ENCODE results near the gene ADIRF.
"Not testable (repeated sequence)": the region's sequence is repeated elsewhere in the genome, so short reads cannot be mapped to it uniquely, and the experiment has no call there.

The ADIRF gene

GRCh38 chr10:86979977-86980448 is 11.7 kb downstream of the ADIRF start:
- DNase-seq (ENCODE audit: low read depth), result no peak

GRCh38 chr10:86981020-86981419 is 12.7 kb downstream of the ADIRF start:
- not testable (repeated sequence) for DNase-seq (ENCODE audit: low read depth)

- no peak for DNase-seq (ENCODE audit: low read depth)
Measured at GRCh38 chr10:86981716-86982115, 13.4 kb downstream of the ADIRF start.

GRCh38 chr10:86984498-86984897 is 16.2 kb downstream of the ADIRF start:
- not testable (repeated sequence) for DNase-seq (ENCODE audit: low read depth)

- DNase-seq (ENCODE audit: low read depth), result no peak
Measured at GRCh38 chr10:86988520-86988919, 20.2 kb downstream of the ADIRF start.

GRCh38 chr10:86991362-86991761 is 23.1 kb downstream of the ADIRF start:
- not testable (repeated sequence) for DNase-seq (ENCODE audit: low read depth)

- DNase-seq (ENCODE audit: low read depth), result no peak
Measured at GRCh38 chr10:86992456-86992855, 24.2 kb downstream of the ADIRF start.

GRCh38 chr10:86992929-86993328 is 24.6 kb downstream of the ADIRF start:
- DNase-seq (ENCODE audit: low read depth), result no peak

- DNase-seq (ENCODE audit: low read depth), result not testable (repeated sequence)
Measured at GRCh38 chr10:86999802-87000403, 31.6 kb downstream of the ADIRF start.

GRCh38 chr10:87000491-87000890 is 32.2 kb downstream of the ADIRF start:
- DNase-seq (ENCODE audit: low read depth), result no peak

- DNase-seq (ENCODE audit: low read depth), result not testable (repeated sequence)
Measured at GRCh38 chr10:87007124-87007523, 38.8 kb downstream of the ADIRF start.

GRCh38 chr10:87007674-87008073 is 39.4 kb downstream of the ADIRF start:
- not testable (repeated sequence) for DNase-seq (ENCODE audit: low read depth)

GRCh38 chr10:87008303-87008702 is 40.0 kb downstream of the ADIRF start:
- DNase-seq (ENCODE audit: low read depth), result not testable (repeated sequence)

- DNase-seq (ENCODE audit: low read depth), result not testable (repeated sequence)
Measured at GRCh38 chr10:87009134-87009696, 40.9 kb downstream of the ADIRF start.

- not testable (repeated sequence) for DNase-seq (ENCODE audit: low read depth)
Measured at GRCh38 chr10:87013528-87013927, 45.2 kb downstream of the ADIRF start.

- DNase-seq (ENCODE audit: low read depth), result not testable (repeated sequence)
Measured at GRCh38 chr10:87014986-87015716, 46.9 kb downstream of the ADIRF start.

- not testable (repeated sequence) for DNase-seq (ENCODE audit: low read depth)
Measured at GRCh38 chr10:87018127-87018526, 49.8 kb downstream of the ADIRF start.

GRCh38 chr10:87019066-87019465 is 50.8 kb downstream of the ADIRF start:
- not testable (repeated sequence) for DNase-seq (ENCODE audit: low read depth)

GRCh38 chr10:87019504-87019903 is 51.2 kb downstream of the ADIRF start:
- not testable (repeated sequence) for DNase-seq (ENCODE audit: low read depth)

- not testable (repeated sequence) for DNase-seq (ENCODE audit: low read depth)
Measured at GRCh38 chr10:87020056-87020455, 51.8 kb downstream of the ADIRF start, which contains the start of gene FAM25A. Gene FAM25A (plus strand): TSS chr10:87020294. CDS start chr10:87020325, 31 bp downstream.

All from HS-5 (cell line).